Measurements from ENCODE around the gene SLC16A11.
"Not testable (repeated sequence)": the region's sequence is repeated elsewhere in the genome, so short reads cannot be mapped to it uniquely, and the experiment has no call there.

Gene SLC16A11

GRCh38 chr17:7043497-7044198, at the start of gene SLC16A11:
Gene SLC16A11 (minus strand): TSS chr17:7044092. CDS start chr17:7043513, 579 bp downstream.
- no peak for DNase-seq (ENCODE audit: low read depth)

DNA sequence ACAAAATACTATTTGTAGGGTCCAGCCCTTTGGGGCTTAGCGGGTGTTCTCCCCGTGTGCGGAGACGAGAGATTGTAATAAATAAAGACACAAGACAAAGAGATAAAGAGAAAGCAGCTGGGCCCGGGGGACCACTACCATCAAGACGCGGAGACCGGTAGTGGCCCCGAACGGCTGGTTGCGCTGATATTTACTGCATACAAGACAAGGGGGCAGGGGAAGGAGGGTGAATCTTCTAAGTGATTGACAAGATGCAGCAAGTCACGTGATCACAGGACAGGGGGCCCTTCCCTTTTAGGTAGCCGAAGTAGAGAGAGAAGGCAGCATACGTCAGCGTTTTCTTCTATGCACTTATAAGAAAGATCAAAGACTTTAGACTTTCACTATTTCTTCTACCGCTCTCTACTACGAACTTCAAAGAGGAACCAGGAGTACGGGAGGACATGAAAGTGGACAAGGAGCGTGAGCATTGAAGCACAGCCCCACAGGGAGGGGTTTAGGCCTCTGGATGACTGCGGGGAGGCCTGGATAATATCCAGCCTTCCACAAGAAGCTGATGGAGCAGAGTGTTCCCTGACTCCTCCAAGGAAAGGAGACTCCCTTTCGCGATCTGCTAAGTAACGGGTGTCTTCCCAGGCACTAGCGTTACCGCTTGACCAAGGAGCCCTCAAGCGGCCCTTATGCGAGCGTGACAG, 47.6 kb upstream of the SLC16A11 start:
- not testable (repeated sequence) for DNase-seq (ENCODE audit: low read depth)

DNA sequence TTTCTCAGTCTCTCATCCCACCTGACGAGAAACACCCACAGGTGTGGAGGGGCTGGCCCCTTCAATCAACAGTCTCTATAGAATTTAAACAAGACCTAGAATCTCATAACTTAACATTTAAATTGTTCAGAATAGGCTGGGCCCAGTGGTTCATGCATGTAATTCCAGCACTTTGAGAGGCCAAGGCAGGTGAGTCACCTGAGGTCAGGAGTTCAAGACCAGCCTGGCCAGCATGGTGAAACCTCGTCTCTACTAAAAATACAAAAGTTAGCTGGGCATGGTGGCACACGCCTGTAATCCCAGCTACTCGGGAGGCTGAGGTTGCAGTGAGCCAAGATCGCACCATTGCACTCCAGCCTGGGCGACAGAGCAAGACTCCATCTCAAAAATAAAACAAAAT, 45.7 kb upstream of the SLC16A11 start:
- DNase-seq (ENCODE audit: low read depth) = not testable (repeated sequence)

- not testable (repeated sequence) for DNase-seq (ENCODE audit: low read depth)
Observed at GRCh38 chr17:7088442-7088841, 44.5 kb upstream of the SLC16A11 start.

DNA sequence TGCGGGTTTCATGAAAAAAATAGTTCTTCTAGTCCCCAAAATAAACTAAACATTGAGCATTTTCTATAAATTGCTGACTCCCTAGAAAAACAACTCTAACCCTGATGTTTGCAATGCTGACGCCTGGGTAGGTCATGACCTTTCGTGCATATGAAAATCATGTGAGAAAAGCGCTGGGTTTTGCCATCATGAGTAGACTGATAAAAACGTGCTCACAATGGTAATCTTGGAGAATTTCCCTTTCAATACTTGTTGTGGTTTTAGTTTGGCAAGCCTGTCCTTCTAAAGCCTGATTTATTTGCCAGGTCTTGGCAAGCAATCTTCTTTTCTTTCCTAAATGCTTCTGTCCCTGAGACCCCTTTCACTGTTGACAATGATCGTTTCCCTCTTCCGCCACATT, 40.2 kb upstream of the SLC16A11 start:
- no peak for DNase-seq (ENCODE audit: low read depth)

DNA sequence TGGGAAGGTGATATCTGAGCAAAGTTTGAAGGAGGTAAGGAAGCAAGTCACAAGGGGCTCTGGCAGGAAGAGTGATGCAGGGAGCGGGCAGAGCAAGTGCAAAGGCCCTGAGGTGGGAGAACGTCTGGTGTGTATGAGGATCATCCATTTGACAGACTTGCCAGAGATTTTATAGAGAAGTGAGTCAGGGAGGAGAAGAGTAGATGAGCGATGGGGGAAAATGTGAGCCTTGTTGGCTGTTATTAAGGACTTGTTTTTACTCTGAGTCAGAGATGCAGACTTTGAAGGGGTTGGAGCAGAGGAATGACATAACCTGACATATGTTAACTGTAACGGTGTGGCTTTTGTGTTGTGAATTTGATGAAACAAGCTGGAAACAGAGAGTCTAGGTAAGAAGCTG, 39.7 kb upstream of the SLC16A11 start:
- no peak for DNase-seq (ENCODE audit: low read depth)

GRCh38 chr17:7081341-7082062, 37.6 kb upstream of the SLC16A11 start:
- DNase-seq (ENCODE audit: low read depth) = no peak

- DNase-seq (ENCODE audit: low read depth) = no peak
Observed at GRCh38 chr17:7080456-7081041, 36.7 kb upstream of the SLC16A11 start.

DNA sequence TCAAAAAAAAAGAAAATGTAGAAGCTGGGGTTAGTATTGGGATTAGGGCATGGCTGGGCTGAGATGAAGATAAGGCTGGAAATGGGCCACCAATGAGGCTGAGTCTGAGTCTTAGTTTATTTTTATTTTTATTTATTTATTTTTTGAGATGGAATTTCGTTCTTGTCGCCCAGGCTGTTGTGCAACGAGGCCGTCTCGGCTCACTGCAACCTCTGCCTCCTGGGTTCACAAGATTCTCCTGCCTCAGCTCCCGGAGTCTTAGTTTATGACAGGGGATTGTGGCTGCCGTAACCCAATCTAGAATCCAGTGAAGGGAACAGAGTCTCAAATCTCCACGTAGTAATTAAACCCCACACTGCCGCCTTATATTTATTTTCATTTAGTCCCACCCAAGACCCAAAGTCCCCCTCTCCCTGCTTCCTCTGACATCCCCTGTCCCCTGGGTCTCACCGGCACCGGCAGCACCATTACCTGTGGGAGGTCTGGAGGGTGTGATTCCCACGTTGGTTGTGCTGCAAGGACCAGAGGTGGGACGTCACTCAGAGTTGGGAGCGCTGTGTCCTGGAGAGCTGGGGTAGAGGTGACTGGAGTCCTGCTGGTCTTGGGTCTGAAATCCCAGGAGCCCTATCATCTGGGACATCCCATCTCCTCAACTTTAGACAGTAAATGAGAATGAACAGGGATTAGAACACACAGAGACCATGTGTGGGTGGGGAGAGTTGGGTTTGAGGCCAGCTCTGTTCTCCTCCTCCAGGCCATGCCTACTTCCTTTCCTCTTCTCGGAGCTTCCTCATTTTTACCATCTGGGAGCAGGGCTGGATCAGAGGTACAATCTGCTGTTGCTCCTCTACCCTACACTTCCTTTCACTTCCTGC, 35.9 kb upstream of the SLC16A11 start, which contains the start of gene CLEC10A:
Gene CLEC10A, minus strand, starts transcription at position 671 of the 875 bp plus-strand sequence. CDS start 1,439 bp downstream, outside the sequence.
- DNase-seq (ENCODE audit: low read depth) = no peak

DNA sequence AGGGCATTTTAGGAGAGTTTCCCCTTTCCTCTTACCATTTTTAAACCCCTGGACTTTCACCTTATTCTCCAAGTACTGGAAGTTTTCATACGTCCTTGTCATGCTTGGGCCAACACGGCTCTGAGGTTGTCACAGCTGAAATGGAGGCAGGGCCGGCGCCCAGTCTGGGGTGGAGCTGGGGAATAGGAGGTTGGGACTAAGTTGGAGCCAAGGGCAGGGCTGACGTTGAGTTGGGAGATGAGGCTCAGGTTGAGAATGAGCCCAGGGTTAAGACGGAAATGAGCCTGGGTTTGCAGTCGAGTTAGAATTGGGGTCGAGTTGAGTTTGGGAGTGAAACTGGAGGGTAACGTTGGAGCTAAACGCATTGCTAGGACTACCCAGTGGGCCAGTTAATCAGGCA, 34.8 kb upstream of the SLC16A11 start:
- DNase-seq (ENCODE audit: low read depth) = no peak

GRCh38 chr17:7077911-7078546, 34.1 kb upstream of the SLC16A11 start:
- DNase-seq (ENCODE audit: low read depth) = no peak

GRCh38 chr17:7074931-7075330, 31.0 kb upstream of the SLC16A11 start:
- no peak for DNase-seq (ENCODE audit: low read depth)

DNA sequence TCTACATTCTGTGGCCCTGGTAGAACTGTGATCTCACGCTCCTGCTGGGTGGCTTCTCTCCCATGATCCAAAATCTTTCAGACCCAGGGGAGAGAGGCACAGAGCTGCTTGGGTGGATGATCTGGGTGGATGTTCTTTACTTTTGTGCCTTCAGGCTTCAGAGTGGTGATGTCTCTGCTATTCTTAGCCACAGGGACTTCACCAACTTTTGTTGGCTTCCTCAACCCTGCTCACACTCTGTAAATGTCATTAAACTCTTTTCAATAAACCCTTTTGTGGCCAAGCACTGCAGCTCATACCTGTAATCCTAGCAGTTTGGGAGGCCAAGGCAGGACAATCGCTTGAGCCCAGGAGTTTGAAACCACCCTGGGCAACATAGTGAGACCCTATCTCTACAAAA, 28.5 kb upstream of the SLC16A11 start:
- no peak for DNase-seq (ENCODE audit: low read depth)

DNA sequence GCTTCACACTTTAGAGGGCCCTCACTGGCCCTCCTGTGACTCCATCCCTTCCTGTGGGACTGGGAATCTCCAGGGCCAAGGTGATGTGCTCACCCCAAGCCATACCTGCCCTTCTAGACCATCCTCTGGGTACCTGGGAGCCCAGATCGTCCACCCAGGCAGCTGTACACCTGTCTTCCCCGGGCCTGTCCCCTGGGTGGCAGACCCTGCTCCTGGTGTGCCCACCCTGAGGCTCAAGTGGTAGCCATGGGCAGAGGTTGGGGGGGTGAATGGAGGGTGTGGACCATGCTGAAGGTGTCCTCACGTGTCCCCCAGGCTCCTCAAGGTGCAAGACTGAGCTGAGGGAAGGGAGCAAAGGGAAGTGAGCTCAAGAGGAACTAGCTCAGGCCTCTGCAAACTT, 26.8 kb upstream of the SLC16A11 start:
- no peak for DNase-seq (ENCODE audit: low read depth)

DNA sequence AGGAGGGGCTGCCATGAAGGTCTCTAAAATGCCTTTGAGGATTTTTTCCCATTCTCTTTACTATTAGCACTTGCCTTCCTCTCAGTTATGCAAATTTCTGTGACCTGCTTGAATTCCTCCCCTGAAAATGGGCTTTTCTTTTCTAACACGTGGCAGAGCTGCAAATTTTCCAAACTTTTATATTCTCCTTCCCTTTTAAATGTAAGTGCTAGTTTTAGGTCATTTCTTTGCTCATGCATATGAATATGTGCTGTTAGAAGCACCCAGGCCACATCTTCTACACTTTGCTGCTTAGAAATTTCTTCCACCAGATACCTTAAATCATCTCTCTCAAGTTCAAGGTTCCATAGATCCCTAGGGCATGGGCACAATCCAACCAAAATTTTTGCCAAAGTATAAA, 24.4 kb upstream of the SLC16A11 start:
- no peak for DNase-seq (ENCODE audit: low read depth)

GRCh38 chr17:7067198-7067597, 23.3 kb upstream of the SLC16A11 start:
- DNase-seq (ENCODE audit: low read depth) = no peak

DNA sequence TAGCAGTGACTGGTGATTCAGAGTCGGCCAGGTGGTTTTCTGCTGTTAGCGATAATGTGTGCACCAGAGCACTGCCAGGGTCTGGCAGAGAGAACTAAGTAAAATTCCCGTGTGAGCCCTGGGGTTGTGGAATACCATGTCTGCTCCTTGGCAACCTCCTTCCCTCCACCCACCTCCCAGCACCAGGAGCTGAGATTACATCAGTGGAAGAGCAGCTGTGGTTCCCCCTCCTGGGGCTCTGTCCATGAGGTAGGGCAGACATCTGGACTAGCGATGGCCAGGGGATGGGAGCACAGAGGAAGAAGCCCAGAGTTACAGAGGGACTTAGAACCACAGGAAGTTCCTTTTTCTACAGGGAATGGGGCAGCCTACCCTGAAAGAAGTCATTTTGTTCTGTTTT, 20.4 kb upstream of the SLC16A11 start:
- no peak for DNase-seq (ENCODE audit: low read depth)

DNA sequence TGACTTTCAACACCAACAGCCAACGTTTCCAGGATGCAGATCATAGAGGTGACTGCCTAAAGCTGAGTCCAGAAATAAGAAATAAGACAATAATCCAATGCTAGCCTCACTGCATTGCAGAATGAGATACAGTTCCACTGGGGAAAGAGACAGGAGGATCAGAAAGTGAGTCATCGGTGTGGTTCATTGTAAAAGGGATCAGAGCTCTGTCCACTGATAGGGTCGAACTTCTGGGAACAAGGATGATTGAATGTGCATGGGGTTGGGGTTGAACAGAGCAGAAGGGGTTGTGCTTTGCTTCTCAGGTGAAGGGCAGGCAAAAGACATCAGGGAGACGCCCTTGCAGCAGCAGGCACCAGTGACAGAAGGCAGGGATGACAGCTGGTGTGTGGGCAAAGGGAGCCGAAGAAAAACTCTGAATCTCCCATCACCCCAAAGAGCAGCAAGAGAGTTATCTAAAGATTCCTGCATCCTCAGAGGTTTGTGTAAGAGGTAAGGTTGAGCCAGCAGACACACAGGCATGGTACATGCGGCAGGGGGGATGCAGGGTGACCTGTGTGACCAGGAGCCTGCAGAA, 19.7 kb upstream of the SLC16A11 start:
- DNase-seq (ENCODE audit: low read depth) = no peak

DNA sequence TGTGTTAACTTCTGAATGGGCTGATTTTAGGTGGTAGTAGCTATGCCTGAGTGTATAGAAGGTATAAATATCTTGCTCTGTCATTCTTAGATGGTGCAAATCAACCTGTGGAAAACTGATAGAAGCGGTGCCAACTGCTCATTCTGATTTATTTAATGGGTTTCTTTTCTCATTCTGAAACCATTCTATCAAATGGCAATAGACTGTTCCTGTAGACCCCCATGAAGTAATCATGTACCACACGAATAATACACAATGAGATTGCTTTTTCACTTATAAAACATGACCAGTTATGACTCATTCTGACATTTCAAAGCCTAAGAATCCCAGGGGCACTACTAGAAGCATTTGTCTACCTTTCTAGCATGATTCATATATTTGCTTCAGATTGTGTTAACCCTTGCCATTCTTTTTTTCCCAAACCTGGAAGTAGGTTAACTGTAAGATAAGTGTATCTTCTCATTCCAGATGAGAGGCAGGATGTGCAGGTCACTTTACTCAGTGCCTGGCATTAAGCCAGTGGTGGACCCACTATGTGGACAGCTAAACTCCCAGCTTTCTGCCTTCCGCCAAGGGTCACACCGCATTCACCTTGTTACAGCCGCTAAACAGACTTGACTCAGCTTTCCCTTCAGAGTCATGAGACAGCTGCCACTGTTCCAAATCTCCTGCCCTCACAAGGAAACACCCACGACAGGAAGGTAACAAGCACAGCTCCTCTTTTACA, 16.4 kb upstream of the SLC16A11 start:
- no peak for DNase-seq (ENCODE audit: low read depth)
